D721Med (cell line): ENCODE measurements around the gene LCLAT1.

Source experiments
- DNase-seq: peaks from one replicate; pipeline ENCODE4 v3.0.0; 2011; ENCODE audit warnings: low spot score; ENCODE audit not compliant: insufficient read length
- FAIRE-seq: peaks from 2 replicates; lab custom pipeline; 2011; peaks lifted over from hg19 to GRCh38; lab: Jason Lieb, UNC
- CTCF ChIP-seq: IDR thresholded peaks from 2 replicates; pipeline ENCODE4 v1.5.1; 2012; ENCODE audit warnings: mild to moderate bottlenecking, control low read depth; ENCODE audit not compliant: insufficient read depth; ENCODE audit errors: missing control alignments

The LCLAT1 gene

GRCh38 chr2:30645081-30645744 lies 198.2 kb downstream of the LCLAT1 start:
- DNase-seq (no peak), FAIRE-seq (no peak)
- no peak for TF ChIP-seq CTCF

GRCh38 chr2:30645745-30646119 lies 198.7 kb downstream of the LCLAT1 start:
- FAIRE-seq: no peak
- no peak for TF ChIP-seq CTCF

GRCh38 chr2:30647752-30648457 lies 200.9 kb downstream of the LCLAT1 start:
- TF ChIP-seq CTCF: no peak
- FAIRE-seq (no peak), DNase-seq (no peak)

More at GRCh38 chr2:30645745-30646119, 198.7 kb downstream of the LCLAT1 start:
- no peak for DNase-seq

- no peak for FAIRE-seq
- no peak for TF ChIP-seq CTCF
- no peak for DNase-seq
These were observed 202.2 kb downstream of the LCLAT1 start for GRCh38 chr2:30649278-30649677.

GRCh38 chr2:30649828-30650227 lies 202.8 kb downstream of the LCLAT1 start:
- TF ChIP-seq CTCF: no peak
- DNase-seq (no peak), FAIRE-seq (no peak)

GRCh38 chr2:30652271-30652915 lies 205.3 kb downstream of the LCLAT1 start:
- FAIRE-seq (no peak), DNase-seq (no peak)
- no peak for TF ChIP-seq CTCF
